Fibroblast of skin of left biceps (primary cell): Measurements from ENCODE around the gene ANKRD33B.
"Not testable (repeated sequence)": the region's sequence is repeated elsewhere in the genome, so short reads cannot be mapped to it uniquely, and the experiment has no call there.

ENCODE experiments used
- DNase-seq, 2 experiments: peaks; one replicate each; pipeline ENCODE4 v3.0.0-alpha.2; 2013; ENCODE audit warnings: low read depth in 2 of 2

The ANKRD33B gene

GRCh38 chr5:10658265-10658664, 94.4 kb downstream of the ANKRD33B start:
- no peak for DNase-seq

- DNase-seq: no peak
Observed at GRCh38 chr5:10660135-10660534, 96.3 kb downstream of the ANKRD33B start.

- no peak for DNase-seq
Observed at GRCh38 chr5:10660720-10661387, 97.0 kb downstream of the ANKRD33B start.

- no peak for DNase-seq
Observed at GRCh38 chr5:10661401-10661800, 97.5 kb downstream of the ANKRD33B start.

- DNase-seq: no peak
Observed at GRCh38 chr5:10662083-10662482, 98.2 kb downstream of the ANKRD33B start.

- no peak for DNase-seq
Observed at GRCh38 chr5:10662661-10663488, 99.0 kb downstream of the ANKRD33B start.

- no peak for DNase-seq
Observed at GRCh38 chr5:10663489-10664179, 99.8 kb downstream of the ANKRD33B start.

- DNase-seq: not testable (repeated sequence)
Observed at GRCh38 chr5:10664180-10664769, 100.4 kb downstream of the ANKRD33B start.

GRCh38 chr5:10665799-10666198, 101.9 kb downstream of the ANKRD33B start:
- no peak for DNase-seq

GRCh38 chr5:10666531-10667299, 102.8 kb downstream of the ANKRD33B start:
- no peak for DNase-seq

GRCh38 chr5:10667431-10668057, 103.7 kb downstream of the ANKRD33B start:
- no peak for DNase-seq

GRCh38 chr5:10668697-10669096, 104.8 kb downstream of the ANKRD33B start:
- DNase-seq: no peak

- DNase-seq: no peak
Observed at GRCh38 chr5:10669983-10670382, 106.1 kb downstream of the ANKRD33B start.

GRCh38 chr5:10671041-10672008, 107.5 kb downstream of the ANKRD33B start:
- DNase-seq: no peak

- DNase-seq: no peak
Observed at GRCh38 chr5:10672146-10673016, 108.5 kb downstream of the ANKRD33B start.

GRCh38 chr5:10673017-10673389, 109.1 kb downstream of the ANKRD33B start:
- no peak for DNase-seq

- no peak for DNase-seq
Observed at GRCh38 chr5:10673407-10673806, 109.5 kb downstream of the ANKRD33B start.

- no peak for DNase-seq
Observed at GRCh38 chr5:10674096-10674495, 110.2 kb downstream of the ANKRD33B start.

GRCh38 chr5:10674582-10674981, 110.7 kb downstream of the ANKRD33B start:
- DNase-seq: no peak
